ENCODE measurements around the gene CLDN15.
"Not testable (repeated sequence)": the region's sequence is repeated elsewhere in the genome, so short reads cannot be mapped to it uniquely, and the experiment has no call there.

GRCh38 chr7:101203740-101204738 is 33.6 kb downstream of the CLDN15 start:
- TF ChIP-seq, protein P1, sequence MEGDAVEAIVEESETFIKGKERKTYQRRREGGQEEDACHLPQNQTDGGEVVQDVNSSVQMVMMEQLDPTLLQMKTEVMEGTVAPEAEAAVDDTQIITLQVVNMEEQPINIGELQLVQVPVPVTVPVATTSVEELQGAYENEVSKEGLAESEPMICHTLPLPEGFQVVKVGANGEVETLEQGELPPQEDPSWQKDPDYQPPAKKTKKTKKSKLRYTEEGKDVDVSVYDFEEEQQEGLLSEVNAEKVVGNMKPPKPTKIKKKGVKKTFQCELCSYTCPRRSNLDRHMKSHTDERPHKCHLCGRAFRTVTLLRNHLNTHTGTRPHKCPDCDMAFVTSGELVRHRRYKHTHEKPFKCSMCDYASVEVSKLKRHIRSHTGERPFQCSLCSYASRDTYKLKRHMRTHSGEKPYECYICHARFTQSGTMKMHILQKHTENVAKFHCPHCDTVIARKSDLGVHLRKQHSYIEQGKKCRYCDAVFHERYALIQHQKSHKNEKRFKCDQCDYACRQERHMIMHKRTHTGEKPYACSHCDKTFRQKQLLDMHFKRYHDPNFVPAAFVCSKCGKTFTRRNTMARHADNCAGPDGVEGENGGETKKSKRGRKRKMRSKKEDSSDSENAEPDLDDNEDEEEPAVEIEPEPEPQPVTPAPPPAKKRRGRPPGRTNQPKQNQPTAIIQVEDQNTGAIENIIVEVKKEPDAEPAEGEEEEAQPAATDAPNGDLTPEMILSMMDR (IDR thresholded peaks at IDR 0.05) = not testable (repeated sequence)
- TF ChIP-seq ZFX (IDR thresholded peaks at IDR 0.05; ENCODE audit: borderline replicate concordance) = not testable (repeated sequence)
